ENCODE data around the gene LRMDA. TPM values are rescaled to one million over a fixed set of nuclear protein-coding genes. Genes with fewer than 3 reads are reported as not detected.

LRMDA gene
- total and polyA plus RNA-seq, 2 of the 8 experiments (the other 6 are each of a cell fraction or from before 2014, with no cell fraction given) = 0.86 to 2.8 TPM

DNA sequence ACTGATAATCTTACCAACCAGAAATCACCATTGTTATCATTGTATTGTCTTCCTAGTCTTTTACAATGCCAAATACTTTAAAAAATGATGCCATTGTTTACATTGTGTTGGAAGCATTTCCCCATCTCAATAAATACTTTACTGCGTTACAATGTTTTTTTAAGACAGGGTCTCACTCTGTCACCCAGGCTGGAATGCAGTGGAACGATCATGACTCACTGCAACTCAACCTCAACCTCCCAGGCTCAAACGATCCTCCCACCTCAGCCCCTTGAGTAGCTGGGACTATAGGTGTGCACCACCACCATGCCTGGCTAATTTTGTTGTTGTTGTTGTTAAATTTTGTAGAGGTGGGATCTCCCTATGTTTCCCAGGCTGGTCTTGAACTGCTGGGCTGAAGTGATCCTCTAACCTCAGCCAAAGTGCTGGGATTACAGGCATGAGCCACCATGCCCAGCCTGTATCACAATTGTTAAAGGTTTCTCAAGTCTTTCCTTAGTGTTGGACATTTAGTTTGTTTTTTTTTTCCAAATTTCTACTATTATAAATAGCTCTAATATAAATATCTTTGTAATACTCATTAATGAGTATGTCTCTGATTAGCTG is 13.5 kb downstream of the LRMDA start:
- no peak overlapping the region for H3K27ac ChIP-seq (ENCODE audit: low read depth, low read length)
- H2BK120ac ChIP-seq (replicated peaks; ENCODE audit: low read depth, low read length) = no peak overlapping the region
- H3K23me2 ChIP-seq (ENCODE audit: low read depth, low read length) = no peaks in the 10 kb centered on the region
- H3K4me1 ChIP-seq (replicated peaks in 1 of 4; ENCODE audit: control insufficient read depth in 3 of 4, insufficient read depth in 4 of 4, low read length in 3 of 4) = peaks cover 3 to 4% (median 4%) of the 10 kb centered on the region in 4 experiments; a peak in 6 of 7 replicates
- no peak overlapping the region for H2BK15ac ChIP-seq (ENCODE audit: low read length)
- no peak overlapping the region for H2BK20ac ChIP-seq (ENCODE audit: low read length)
- H3K4me3 ChIP-seq (ENCODE audit: extremely low read depth in 1 of 4, insufficient read depth in 2 of 4, low read depth in 3 of 4, low read length in 4 of 4) = no peak overlapping the region
- no peaks in the 10 kb centered on the region for H3K79me2 ChIP-seq (ENCODE audit: control insufficient read depth in 1 of 2, insufficient read depth in 2 of 2, low read length in 2 of 2)
- CTCF ChIA-PET (ENCODE audit: partially characterized antibody) = interaction anchor here (0.6 to 0.7 kb wide), 2 partner anchors 88 to 150 kb away, joined by 3 read pairs; no protein-coding TSS in a partner anchor
- no peak overlapping the region for H3K9ac ChIP-seq (replicated peaks in 1 of 4; ENCODE audit: extremely low read depth in 1 of 4, low read depth in 3 of 4, low read length in 3 of 4)
- no peak overlapping the region for H3K4me2 ChIP-seq (ENCODE audit: insufficient read depth in 1 of 2, low read depth in 2 of 2, low read length in 2 of 2)
- no peak overlapping the region for H3K4ac ChIP-seq (replicated peaks; ENCODE audit: insufficient read length, low read depth, low read length)
- no peak overlapping the region for H2AK5ac ChIP-seq (ENCODE audit: low read depth, low read length)
- no peak overlapping the region for H4K8ac ChIP-seq (ENCODE audit: extremely low read depth, insufficient read depth, low read length)
- no peak overlapping the region; the same call in 1 of the 2 replicates for H2BK12ac ChIP-seq (ENCODE audit: low read depth, low read length)
- H3K9me3 ChIP-seq (ENCODE audit: insufficient read depth in 2 of 2, low read depth in 1 of 2, low read length in 1 of 2) = peaks cover 6 to 8% of the 10 kb centered on the region in 2 experiments; a peak in 2 of 4 replicates
- DNase-seq (ENCODE audit: low read depth in 1 of 2, low spot score in 2 of 2) (no peak), FAIRE-seq (no peak)
- H4K5ac ChIP-seq (ENCODE audit: insufficient read length, low read depth, low read length) = no peak overlapping the region
- 77% methylated on average over 3 of the region's 3 CpGs; no CpG with 5 or more reads in 1 of the 2 experiments for WGBS, 2 experiments (ENCODE audit: extremely low coverage in 1 of 2, insufficient coverage in 1 of 2, insufficient read length in 1 of 2, insufficient replicate concordance in 2 of 2, low coverage in 1 of 2, low lambda C conversion rate in 2 of 2, missing lambda C conversion rate in 1 of 2)
- no peak overlapping the region for H3K23ac ChIP-seq (ENCODE audit: insufficient read length)
- no peak overlapping the region for H2AFZ ChIP-seq (ENCODE audit: low read length)
- POLR2A ChIA-PET (ENCODE audit: partially characterized antibody) = no interaction called here
- no peaks in the 10 kb centered on the region for H4K20me1 ChIP-seq (replicated peaks in 1 of 2; ENCODE audit: control insufficient read depth in 1 of 2, insufficient read depth in 2 of 2, low read length in 2 of 2)
- H2BK5ac ChIP-seq (ENCODE audit: low read depth, low read length) = no peak overlapping the region
- H3K14ac ChIP-seq (ENCODE audit: insufficient read length) = no peak overlapping the region
- H3K56ac ChIP-seq (replicated peaks; ENCODE audit: insufficient read length, low read depth, low read length) = no peak overlapping the region
- H3K27me3 ChIP-seq (replicated peaks in 1 of 4; ENCODE audit: control insufficient read depth in 3 of 4, extremely low read depth in 1 of 4, insufficient read depth in 3 of 4, low read length in 3 of 4) = peaks cover 0 to 4% (median 0%) of the 10 kb centered on the region in 4 experiments; a peak in 3 of 7 replicates
- H4K91ac ChIP-seq (replicated peaks; ENCODE audit: insufficient read length, low read length) = no peak overlapping the region
- H3K79me1 ChIP-seq (ENCODE audit: low read depth, low read length) = no peaks in the 10 kb centered on the region
- no peaks in the 10 kb centered on the region for H3K36me3 ChIP-seq (ENCODE audit: control insufficient read depth in 2 of 4, insufficient read depth in 4 of 4, low read length in 3 of 4)
- no peak overlapping the region for H3K18ac ChIP-seq (ENCODE audit: extremely low read depth, low read length)
- TF ChIP-seq, protein P1, sequence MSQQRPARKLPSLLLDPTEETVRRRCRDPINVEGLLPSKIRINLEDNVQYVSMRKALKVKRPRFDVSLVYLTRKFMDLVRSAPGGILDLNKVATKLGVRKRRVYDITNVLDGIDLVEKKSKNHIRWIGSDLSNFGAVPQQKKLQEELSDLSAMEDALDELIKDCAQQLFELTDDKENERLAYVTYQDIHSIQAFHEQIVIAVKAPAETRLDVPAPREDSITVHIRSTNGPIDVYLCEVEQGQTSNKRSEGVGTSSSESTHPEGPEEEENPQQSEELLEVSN (IDR thresholded peaks at IDR 0.05) = no peak
- TF ChIP-seq CHD1 (IDR thresholded peaks at IDR 0.05; ENCODE audit: low read depth, low read length) (no peak), HDAC2 (IDR thresholded peaks at IDR 0.05; ENCODE audit: borderline replicate concordance in 1 of 2, low read depth in 2 of 2, low read length in 2 of 2) (no peak), YY1 (IDR thresholded peaks at IDR 0.05; ENCODE audit: low read depth, low read length) (no peak), KDM1A (IDR thresholded peaks at IDR 0.05; ENCODE audit: borderline replicate concordance, low read length) (no peak), RFX5 (IDR thresholded peaks at IDR 0.05; ENCODE audit: borderline replicate concordance, low read depth, low read length) (no peak), SIRT6 (IDR thresholded peaks at IDR 0.05; ENCODE audit: low read length) (no peak), CBX5 (IDR thresholded peaks at IDR 0.05; ENCODE audit: low read depth, low read length) (no peak)
- TF ChIP-seq, protein P2, sequence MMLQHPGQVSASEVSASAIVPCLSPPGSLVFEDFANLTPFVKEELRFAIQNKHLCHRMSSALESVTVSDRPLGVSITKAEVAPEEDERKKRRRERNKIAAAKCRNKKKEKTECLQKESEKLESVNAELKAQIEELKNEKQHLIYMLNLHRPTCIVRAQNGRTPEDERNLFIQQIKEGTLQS (IDR thresholded peaks at IDR 0.05; ENCODE audit: insufficient read depth, low read depth, low read length) = no peak
- TF ChIP-seq, protein P3, sequence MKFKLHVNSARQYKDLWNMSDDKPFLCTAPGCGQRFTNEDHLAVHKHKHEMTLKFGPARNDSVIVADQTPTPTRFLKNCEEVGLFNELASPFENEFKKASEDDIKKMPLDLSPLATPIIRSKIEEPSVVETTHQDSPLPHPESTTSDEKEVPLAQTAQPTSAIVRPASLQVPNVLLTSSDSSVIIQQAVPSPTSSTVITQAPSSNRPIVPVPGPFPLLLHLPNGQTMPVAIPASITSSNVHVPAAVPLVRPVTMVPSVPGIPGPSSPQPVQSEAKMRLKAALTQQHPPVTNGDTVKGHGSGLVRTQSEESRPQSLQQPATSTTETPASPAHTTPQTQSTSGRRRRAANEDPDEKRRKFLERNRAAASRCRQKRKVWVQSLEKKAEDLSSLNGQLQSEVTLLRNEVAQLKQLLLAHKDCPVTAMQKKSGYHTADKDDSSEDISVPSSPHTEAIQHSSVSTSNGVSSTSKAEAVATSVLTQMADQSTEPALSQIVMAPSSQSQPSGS (IDR thresholded peaks at IDR 0.05; ENCODE audit: low read length) = no peak
